ENCODE measurements around the gene DNAJA2.

The DNAJA2 gene

GRCh38 chr16:46962629-46963028, 10.8 kb downstream of the DNAJA2 start:
- no peak for TF ChIP-seq CTCF (IDR thresholded peaks at IDR 0.05; ENCODE audit: low read depth, low read length)
- H3K4me3 ChIP-seq (ENCODE audit: low read depth, low read length) = no peak overlapping the region

- TF ChIP-seq CTCF (IDR thresholded peaks at IDR 0.05; ENCODE audit: low read depth, low read length) = no peak
- H3K4me3 ChIP-seq (ENCODE audit: low read depth, low read length) = no peak overlapping the region
These were observed 11.8 kb downstream of the DNAJA2 start for GRCh38 chr16:46961373-46962353.

- TF ChIP-seq CTCF (IDR thresholded peaks at IDR 0.05; ENCODE audit: low read depth, low read length) = no peak
- H3K4me3 ChIP-seq (ENCODE audit: low read depth, low read length) = no peak overlapping the region
These were observed 18.9 kb downstream of the DNAJA2 start for GRCh38 chr16:46954562-46954961.

- TF ChIP-seq CTCF (IDR thresholded peaks at IDR 0.05; ENCODE audit: low read depth, low read length) = no peak
- H3K4me3 ChIP-seq (ENCODE audit: low read depth, low read length) = no peak overlapping the region
These were observed 23.5 kb downstream of the DNAJA2 start for GRCh38 chr16:46950009-46950408.

- no peak overlapping the region for H3K4me3 ChIP-seq (ENCODE audit: low read depth, low read length)
- no peak for TF ChIP-seq CTCF (IDR thresholded peaks at IDR 0.05; ENCODE audit: low read depth, low read length)
These were observed 24.1 kb downstream of the DNAJA2 start for GRCh38 chr16:46949241-46949892.

GRCh38 chr16:46948548-46949166, 24.8 kb downstream of the DNAJA2 start:
- TF ChIP-seq CTCF (IDR thresholded peaks at IDR 0.05; ENCODE audit: low read depth, low read length) = no peak
- no peak overlapping the region for H3K4me3 ChIP-seq (ENCODE audit: low read depth, low read length)
